ENCODE results near the gene GRIK4.
A peak's percentile ranks its signal among the peaks of the same experiment; 100 is the strongest.

Gene GRIK4

DNA sequence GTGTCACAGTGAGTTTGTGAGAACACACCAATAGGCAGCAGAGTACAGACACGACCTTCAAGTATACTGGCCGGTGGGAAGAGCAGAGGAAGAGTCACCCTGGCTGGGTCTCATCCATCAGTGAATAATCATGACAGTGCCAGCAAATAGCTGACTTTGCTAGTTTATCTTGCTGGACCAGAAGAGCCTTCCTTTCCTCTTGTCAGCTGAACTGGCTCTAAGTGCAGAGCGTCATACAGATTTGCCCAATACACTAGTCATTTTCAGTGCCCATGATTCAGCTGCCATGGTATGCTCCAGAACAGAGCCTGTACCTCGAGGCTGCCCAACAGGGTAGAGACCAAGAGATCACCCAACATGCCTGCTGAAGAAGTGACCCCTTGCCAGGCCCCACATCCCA, 429.5 kb downstream of the GRIK4 start:
- TF ChIP-seq, protein P1, sequence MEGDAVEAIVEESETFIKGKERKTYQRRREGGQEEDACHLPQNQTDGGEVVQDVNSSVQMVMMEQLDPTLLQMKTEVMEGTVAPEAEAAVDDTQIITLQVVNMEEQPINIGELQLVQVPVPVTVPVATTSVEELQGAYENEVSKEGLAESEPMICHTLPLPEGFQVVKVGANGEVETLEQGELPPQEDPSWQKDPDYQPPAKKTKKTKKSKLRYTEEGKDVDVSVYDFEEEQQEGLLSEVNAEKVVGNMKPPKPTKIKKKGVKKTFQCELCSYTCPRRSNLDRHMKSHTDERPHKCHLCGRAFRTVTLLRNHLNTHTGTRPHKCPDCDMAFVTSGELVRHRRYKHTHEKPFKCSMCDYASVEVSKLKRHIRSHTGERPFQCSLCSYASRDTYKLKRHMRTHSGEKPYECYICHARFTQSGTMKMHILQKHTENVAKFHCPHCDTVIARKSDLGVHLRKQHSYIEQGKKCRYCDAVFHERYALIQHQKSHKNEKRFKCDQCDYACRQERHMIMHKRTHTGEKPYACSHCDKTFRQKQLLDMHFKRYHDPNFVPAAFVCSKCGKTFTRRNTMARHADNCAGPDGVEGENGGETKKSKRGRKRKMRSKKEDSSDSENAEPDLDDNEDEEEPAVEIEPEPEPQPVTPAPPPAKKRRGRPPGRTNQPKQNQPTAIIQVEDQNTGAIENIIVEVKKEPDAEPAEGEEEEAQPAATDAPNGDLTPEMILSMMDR (conservative IDR thresholded peaks at IDR 0.05; ENCODE audit: low read depth, low read length) = no peak
- no peak overlapping the region for H3K4me3 ChIP-seq (ENCODE audit: low read length)
- no peak for DNase-seq (ENCODE audit: low read depth)

DNA sequence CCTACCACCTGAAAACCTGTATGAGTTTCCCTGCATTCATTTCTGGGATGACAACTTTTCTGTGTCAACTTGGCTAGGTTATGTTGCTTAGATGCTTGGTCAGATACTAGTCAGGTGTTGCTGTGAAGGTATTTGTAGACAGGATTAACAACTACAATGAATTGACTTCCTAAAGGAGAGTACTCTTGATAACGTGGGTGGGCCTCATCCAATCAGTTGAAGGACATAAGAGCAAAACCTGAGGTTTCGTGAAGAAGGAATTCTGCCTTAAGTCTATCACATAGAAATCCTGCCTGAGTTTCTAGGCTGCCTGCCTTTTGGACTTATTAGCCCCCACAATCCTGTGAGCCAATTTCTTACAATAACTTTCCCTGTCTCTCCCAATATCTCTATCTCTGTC, 431.2 kb downstream of the GRIK4 start:
- TF ChIP-seq, protein P1 (conservative IDR thresholded peaks at IDR 0.05; ENCODE audit: low read depth, low read length) = no peak
- H3K4me3 ChIP-seq (ENCODE audit: low read length) = no peak overlapping the region
- DNase-seq (ENCODE audit: low read depth) = no peak

DNA sequence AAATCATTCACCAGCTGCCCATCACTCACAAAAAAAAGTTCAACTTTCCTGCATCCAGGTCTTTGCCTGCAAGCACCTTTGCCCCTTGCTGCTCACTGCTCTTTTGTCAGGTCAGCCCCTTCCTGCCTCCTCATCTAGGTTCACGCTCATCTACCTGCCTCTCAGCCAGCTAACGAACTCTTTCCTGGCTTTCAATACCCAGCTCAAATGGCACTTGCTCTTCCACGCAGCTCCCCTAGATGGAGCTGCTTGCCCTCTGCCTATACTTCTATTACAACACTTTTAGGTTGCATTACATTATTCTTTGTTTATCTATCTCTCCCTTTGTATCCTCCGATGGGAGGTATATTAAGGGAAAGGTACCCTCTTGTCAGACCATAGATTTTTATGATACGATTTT, 433.5 kb downstream of the GRIK4 start:
- TF ChIP-seq, protein P1 (conservative IDR thresholded peaks at IDR 0.05; ENCODE audit: low read depth, low read length) = peak; percentile 22
- no peak for DNase-seq (ENCODE audit: low read depth)

DNA sequence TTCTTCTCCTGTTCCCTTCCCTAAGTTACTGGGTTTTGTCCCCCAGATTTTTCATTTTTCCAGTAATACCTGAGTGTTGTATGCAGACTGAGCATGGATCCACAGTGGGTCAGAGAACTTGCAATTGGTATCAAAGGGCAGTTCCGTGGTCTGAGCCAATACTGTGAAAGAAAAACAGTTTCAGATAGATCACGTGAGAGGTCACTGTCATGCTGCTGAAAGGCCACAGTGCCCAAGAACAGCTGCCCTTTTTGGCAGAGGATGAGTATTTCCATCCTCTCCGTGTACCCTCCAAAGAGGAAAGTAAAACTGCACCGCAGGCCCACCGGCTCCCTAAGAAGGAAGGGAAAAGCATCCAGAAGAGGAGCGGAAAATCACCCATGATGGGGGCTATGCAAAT, 439.3 kb downstream of the GRIK4 start:
- TF ChIP-seq, protein P1 (conservative IDR thresholded peaks at IDR 0.05; ENCODE audit: low read depth, low read length) = no peak
- no peak for DNase-seq (ENCODE audit: low read depth)
- H3K4me3 ChIP-seq (ENCODE audit: low read length) = no peak overlapping the region

More for the DNA sequence above, 433.5 kb downstream of the GRIK4 start:
- no peak overlapping the region for H3K4me3 ChIP-seq (ENCODE audit: low read length)

DNA sequence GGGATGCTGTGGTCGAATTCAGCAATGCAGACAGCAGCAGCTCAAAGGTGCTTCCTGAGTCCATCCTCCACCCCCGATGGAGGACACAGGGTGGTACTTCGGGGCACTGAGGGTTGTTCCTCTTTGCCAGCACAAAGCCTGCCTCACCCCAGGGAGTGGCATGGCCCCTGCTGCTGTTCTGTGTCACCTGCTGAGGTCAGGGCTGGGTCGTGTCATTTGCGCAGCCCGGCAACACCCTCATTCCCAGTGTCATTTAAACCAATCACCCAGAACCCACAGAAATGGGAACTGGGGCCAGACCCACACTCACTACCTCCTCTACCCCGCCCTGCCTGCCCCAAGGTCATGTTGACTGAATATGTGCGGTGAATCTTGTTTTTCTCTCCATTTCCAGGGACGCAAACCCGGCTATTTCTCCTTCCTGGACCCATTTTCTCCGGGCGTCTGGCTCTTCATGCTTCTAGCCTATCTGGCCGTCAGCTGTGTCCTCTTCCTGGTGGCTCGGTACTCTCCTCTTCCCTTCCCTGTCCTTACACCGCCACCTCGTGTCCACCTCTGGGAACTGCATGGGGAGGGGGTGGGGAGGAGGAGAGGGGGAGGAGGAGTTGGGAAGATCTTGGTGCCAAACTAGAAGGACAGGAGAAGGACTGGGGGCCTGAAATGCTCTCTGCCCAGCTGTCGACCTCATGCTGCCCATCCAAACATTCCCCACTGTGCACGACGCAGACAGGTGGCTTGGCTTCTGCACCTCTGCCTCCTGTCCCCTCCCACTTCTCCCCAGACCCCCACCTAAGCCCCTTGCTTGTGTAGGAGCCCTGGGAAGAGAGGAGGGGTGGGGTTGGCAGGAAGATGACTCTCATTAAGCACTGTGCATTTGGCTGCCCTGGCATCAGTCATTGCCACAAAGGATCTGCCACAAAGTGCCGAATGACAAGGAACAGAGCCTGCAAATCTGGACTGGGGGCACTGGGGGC, 441.2 kb downstream of the GRIK4 start:
- DNase-seq (ENCODE audit: low read depth) = no peak
- no peak overlapping the region for H3K4me3 ChIP-seq (ENCODE audit: low read length)
- TF ChIP-seq, protein P1 (conservative IDR thresholded peaks at IDR 0.05; ENCODE audit: low read depth, low read length) = peak; percentile 89

DNA sequence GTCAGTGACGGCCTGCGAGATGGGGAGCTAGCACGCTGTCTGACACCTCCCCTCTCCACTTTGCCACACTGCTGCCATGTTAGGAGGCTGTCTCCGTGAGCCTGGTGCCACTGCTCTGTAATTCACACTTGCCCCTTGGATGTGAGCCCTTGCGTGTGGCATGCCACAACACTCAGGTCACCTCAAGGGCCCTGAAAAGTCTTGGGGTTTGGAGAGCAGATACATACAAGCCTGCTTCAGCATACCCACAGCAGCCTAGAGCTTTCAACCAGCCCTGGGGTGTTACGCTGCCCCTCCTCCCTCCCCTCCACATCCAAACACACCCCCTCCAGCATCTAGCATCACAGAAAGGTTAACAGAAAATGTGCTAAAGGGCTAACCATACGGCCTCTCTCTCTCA, 442.8 kb downstream of the GRIK4 start:
- no peak overlapping the region for H3K4me3 ChIP-seq (ENCODE audit: low read length)
- no peak for DNase-seq (ENCODE audit: low read depth)
- TF ChIP-seq, protein P1 (conservative IDR thresholded peaks at IDR 0.05; ENCODE audit: low read depth, low read length) = no peak

All from retinal pigment epithelial cell (primary cell).